Left lung (tissue), 10 donors: ENCODE measurements around the gene DGKD. TPM values are rescaled to one million over a fixed set of nuclear protein-coding genes. Genes with fewer than 3 reads are reported as not detected.
A peak's percentile ranks its signal among the peaks of the same experiment; 100 is the strongest.

ENCODE experiments used
- ATAC-seq: fragments of 200-7000 bp; cut with Tn5 transposase; one replicate; pipeline ENCODE4 v1.9.1; 2020; ENCODE audit warnings: moderate library complexity
- DNase-seq, 4 donors: peaks; one replicate each; pipeline ENCODE4 v3.0.0-alpha.2; 2013 to 2020
- H3K27ac ChIP-seq, 2 donors: fragments of 200-600 bp; sonication (generic) in 1 of 2; one replicate each; pipeline versions ENCODE4 v1.5.0 to v1.8.0; 2020 to 2021
- H3K27me3 ChIP-seq, 2 donors: fragments of 200-600 bp; sonication (generic) in 1 of 2; one replicate each; pipeline versions ENCODE4 v1.5.0 to v1.8.0; 2020 to 2021
- H3K36me3 ChIP-seq, 2 donors: fragments of 200-600 bp; sonication (generic) in 1 of 2; one replicate each; pipeline versions ENCODE4 v1.5.0 to v1.8.0; 2020 to 2021
- H3K4me1 ChIP-seq, 2 donors: fragments of 200-600 bp; one replicate each; pipeline ENCODE4 v1.8.0; 2021
- H3K4me3 ChIP-seq, 2 donors: fragments of 200-600 bp; sonication (generic) in 1 of 2; one replicate each; pipeline versions ENCODE4 v1.5.0 to v1.8.0; 2020 to 2021; ENCODE audit warnings: mild to moderate bottlenecking in 1 of 2
- H3K9me3 ChIP-seq, 2 donors: fragments of 200-600 bp; sonication (generic) in 1 of 2; one replicate each; pipeline versions ENCODE4 v1.5.0 to v1.8.0; 2020 to 2021
- CTCF ChIP-seq, 2 donors: fragments of 200-600 bp; sonication (generic) in 1 of 2; IDR thresholded peaks; one replicate each; pipeline versions ENCODE4 v1.5.0 to v1.8.0; 2021; ENCODE audit warnings: antibody characterized with exemption in 2 of 2
- intact Hi-C, 2 donors: fragments of 100-400 bp; cut with DNase I; formaldehyde crosslinking; loops; one replicate each; pipeline versions ENCODE4 v1.11.2 to v1.14.2; 2022
- polyA plus RNA-seq, 6 donors: library from polyadenylated mRNA; unstranded; fragments of 120-200 nt; gene quantifications; one replicate each; pipeline ENCODE4 v1.2.1, GENCODE V29; 2013; ENCODE audit not compliant: insufficient read length in 6 of 6
- total RNA-seq, 2 donors: library from RNA; stranded (reverse); fragmentation: NEBNext Ultra II Directional; extraction: Animal tissue kit (Norgen Biotek cat#: 25700); gene quantifications; one replicate each; pipeline ENCODE4 v1.2.1, GENCODE V29; 2021
- donor health status: DM: no; HTN: yes; CAD: no.
- donor health status: DM: no; HTN: no; CAD: no.

Gene DGKD
- total and polyA plus RNA-seq, 8 donors = 22.9 to 98.0 (median 32.6) TPM

- Histone ChIP-seq H3K27ac (peak overlapping the region; percentile 57 to 64), H3K4me3 (peak overlapping the region in 1 of 2 donors; percentile 17), H3K36me3 (peaks cover 0 to 11% of the 10 kb centered on the region in 2 donors), H3K9me3 (no peaks in the 10 kb centered on the region), H3K27me3 (no peaks in the 10 kb centered on the region), H3K4me1 (peaks cover 29 to 65% of the 10 kb centered on the region in 2 donors)
- intact Hi-C loops = no loop called here
- DNase-seq = peak in 1 of 4 donors; percentile 16
- TF ChIP-seq CTCF (IDR thresholded peaks at IDR 0.05) = no peak
- ATAC-seq = no peak
These were observed 63.9 kb downstream of the DGKD start for GRCh38 chr2:233418052-233418760.

- Histone ChIP-seq H3K4me3 (peak overlapping the region in 1 of 2 donors; percentile 17), H3K27ac (peak overlapping the region; percentile 57 to 64)
These were observed 64.7 kb downstream of the DGKD start for GRCh38 chr2:233418761-233419546.

GRCh38 chr2:233419602-233420391 lies 65.5 kb downstream of the DGKD start:
- H3K27ac ChIP-seq = peak overlapping the region; percentile 57 to 64
- TF ChIP-seq CTCF (IDR thresholded peaks at IDR 0.05) = no peak
- H3K4me3 ChIP-seq = peak overlapping the region in 1 of 2 donors; percentile 17
- DNase-seq (peak in 1 of 4 donors; percentile 46), ATAC-seq (no peak)
- no peaks in the 10 kb centered on the region for H3K27me3 ChIP-seq
- intact Hi-C loops = no loop called here
- H3K4me1 ChIP-seq = peaks cover 35 to 59% of the 10 kb centered on the region in 2 donors
- no peaks in the 10 kb centered on the region for H3K9me3 ChIP-seq
- H3K36me3 ChIP-seq = peaks cover 0 to 8% of the 10 kb centered on the region in 2 donors

More at GRCh38 chr2:233418761-233419546, 64.7 kb downstream of the DGKD start:
- intact Hi-C loops = no loop called here
- H3K4me1 ChIP-seq = peaks cover 35 to 60% of the 10 kb centered on the region in 2 donors
- H3K9me3 ChIP-seq = no peaks in the 10 kb centered on the region
- peaks cover 0 to 11% of the 10 kb centered on the region in 2 donors for H3K36me3 ChIP-seq
- H3K27me3 ChIP-seq = no peaks in the 10 kb centered on the region
- ATAC-seq (peak; percentile 2), DNase-seq (peak in 2 of 4 donors; percentile 12 to 79)
- TF ChIP-seq CTCF (IDR thresholded peaks at IDR 0.05) = no peak

- TF ChIP-seq CTCF (IDR thresholded peaks at IDR 0.05) = no peak
- ATAC-seq = no peak
- Histone ChIP-seq H3K4me1 (peaks cover 31 to 53% of the 10 kb centered on the region in 2 donors), H3K4me3 (no peak overlapping the region), H3K9me3 (peaks cover 0 to 3% of the 10 kb centered on the region in 2 donors), H3K36me3 (peaks cover 0 to 4% of the 10 kb centered on the region in 2 donors), H3K27ac (peak overlapping the region; percentile 45 to 73), H3K27me3 (no peaks in the 10 kb centered on the region)
- DNase-seq = no peak
- intact Hi-C loops = no loop called here
These were observed 67.0 kb downstream of the DGKD start for GRCh38 chr2:233421091-233421816.
